LNCaP clone FGC (cell line): ENCODE data around the gene MYEF2.

Source experiments
- DNase-seq: peaks from one replicate; pipeline ENCODE4 v3.0.0-alpha.2; 2011; ENCODE audit warnings: low read depth
- H3K4me3 ChIP-seq: 2 replicates; pipeline ENCODE4 v1.5.1; 2011; ENCODE audit warnings: mild to moderate bottlenecking, low read depth, low read length, control low read depth
- TF ChIP-seq, protein P1 (sequence below): IDR thresholded peaks from 2 replicates; pipeline ENCODE4 v1.5.1; 2012; ENCODE audit warnings: mild to moderate bottlenecking; ENCODE audit not compliant: control insufficient read depth, insufficient read depth; ENCODE audit errors: extremely low read depth

Gene MYEF2

DNA sequence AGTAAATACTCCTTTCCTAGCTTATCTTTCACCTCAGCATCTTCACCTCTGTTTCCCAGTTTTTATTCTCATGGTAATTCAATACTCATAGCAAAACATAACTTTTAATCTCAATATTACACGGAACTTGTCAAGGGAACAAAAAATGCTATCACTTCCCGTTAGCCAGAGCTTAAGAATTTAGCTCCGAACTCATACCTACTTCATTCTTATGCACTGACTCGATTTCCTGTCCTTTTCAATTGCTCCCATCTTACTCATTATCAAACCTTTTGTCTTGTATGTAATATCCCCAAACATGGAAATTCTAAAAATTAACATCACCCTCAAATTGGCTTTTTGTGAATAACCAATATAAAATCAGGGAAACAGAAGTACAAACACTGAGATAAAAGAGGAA lies 28.2 kb downstream of the MYEF2 start:
- TF ChIP-seq, protein P1, sequence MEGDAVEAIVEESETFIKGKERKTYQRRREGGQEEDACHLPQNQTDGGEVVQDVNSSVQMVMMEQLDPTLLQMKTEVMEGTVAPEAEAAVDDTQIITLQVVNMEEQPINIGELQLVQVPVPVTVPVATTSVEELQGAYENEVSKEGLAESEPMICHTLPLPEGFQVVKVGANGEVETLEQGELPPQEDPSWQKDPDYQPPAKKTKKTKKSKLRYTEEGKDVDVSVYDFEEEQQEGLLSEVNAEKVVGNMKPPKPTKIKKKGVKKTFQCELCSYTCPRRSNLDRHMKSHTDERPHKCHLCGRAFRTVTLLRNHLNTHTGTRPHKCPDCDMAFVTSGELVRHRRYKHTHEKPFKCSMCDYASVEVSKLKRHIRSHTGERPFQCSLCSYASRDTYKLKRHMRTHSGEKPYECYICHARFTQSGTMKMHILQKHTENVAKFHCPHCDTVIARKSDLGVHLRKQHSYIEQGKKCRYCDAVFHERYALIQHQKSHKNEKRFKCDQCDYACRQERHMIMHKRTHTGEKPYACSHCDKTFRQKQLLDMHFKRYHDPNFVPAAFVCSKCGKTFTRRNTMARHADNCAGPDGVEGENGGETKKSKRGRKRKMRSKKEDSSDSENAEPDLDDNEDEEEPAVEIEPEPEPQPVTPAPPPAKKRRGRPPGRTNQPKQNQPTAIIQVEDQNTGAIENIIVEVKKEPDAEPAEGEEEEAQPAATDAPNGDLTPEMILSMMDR, result no peak
- H3K4me3 ChIP-seq, result no peak overlapping the region
- DNase-seq, result no peak

DNA sequence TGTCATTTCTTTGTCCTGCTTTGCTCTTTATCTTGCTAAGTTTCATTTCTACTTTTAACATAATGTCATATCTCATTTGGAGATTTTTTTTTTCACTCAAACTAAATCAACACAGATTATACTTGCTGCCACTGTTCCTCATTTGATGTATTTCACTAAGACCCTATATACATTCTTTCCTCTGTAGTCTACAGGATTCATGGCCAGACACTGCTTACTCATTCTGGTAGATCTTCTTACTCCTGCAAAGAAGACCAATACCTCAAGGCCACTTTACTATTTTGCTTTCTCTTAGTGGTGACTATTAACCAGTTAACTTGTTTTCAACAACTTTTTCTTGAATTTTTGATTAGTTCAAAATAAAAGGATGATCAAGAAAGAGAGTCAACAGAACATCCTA lies 30.7 kb downstream of the MYEF2 start:
- no peak overlapping the region for H3K4me3 ChIP-seq
- no peak for DNase-seq
- TF ChIP-seq, protein P1, result no peak

DNA sequence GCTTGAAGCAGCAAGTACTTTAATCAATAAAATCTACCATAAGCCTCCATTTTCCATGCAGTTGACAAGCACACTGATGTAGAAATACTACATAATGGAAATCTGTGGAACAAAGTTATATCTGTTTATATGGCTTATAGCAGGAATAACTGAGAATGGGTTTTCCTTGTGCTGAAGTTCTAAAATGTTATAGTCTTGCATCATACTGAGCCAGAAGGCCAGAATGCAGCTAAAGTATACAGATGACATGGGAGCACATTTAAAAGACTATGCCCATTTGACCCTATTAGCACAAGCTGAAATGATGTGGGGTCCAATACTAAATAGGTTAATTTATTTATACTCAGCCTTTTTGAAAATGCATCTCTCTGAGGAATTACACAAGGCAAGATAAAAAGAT lies 32.2 kb downstream of the MYEF2 start:
- H3K4me3 ChIP-seq, result no peak overlapping the region
- DNase-seq, result no peak
- TF ChIP-seq, protein P1, result no peak

DNA sequence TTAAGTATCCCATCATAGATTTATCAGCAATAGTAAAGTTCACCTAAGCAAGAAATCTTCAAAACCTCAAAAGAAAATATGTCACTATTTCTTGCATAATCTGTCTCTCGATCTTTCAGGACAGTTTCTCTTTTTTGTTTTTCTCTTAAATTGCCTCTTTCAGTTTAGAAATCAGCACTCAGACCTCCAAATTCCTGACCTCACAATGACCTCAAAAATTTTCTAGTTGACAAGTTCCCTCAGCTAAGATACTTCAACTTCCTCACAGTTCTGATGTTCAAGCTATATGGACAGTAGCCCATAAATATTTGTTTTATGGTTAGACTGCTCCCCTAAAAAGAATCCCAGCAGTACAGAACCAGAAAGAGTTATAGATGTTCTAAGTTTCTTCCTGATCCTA lies 33.2 kb downstream of the MYEF2 start:
- TF ChIP-seq, protein P1, result no peak
- no peak for DNase-seq
- H3K4me3 ChIP-seq, result no peak overlapping the region

DNA sequence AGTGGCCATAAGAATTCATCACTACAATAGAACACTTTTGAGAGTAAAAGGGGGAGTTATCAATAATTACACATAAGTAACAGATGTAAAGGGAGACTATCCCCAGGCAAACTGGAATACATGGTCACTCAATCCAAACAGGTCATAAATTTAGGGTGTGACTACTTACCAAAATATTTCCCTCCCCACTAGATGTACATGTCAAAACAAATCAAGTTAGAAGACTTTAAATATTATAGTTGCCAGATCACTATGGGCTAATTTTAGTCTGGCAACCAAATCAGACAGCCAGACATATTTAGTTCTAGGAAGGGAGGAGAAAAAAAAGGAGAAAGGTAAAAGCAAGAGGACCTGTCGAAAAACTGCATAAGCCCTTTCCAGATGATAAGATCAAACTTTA lies 34.2 kb downstream of the MYEF2 start:
- DNase-seq, result no peak
- TF ChIP-seq, protein P1, result no peak
- no peak overlapping the region for H3K4me3 ChIP-seq

DNA sequence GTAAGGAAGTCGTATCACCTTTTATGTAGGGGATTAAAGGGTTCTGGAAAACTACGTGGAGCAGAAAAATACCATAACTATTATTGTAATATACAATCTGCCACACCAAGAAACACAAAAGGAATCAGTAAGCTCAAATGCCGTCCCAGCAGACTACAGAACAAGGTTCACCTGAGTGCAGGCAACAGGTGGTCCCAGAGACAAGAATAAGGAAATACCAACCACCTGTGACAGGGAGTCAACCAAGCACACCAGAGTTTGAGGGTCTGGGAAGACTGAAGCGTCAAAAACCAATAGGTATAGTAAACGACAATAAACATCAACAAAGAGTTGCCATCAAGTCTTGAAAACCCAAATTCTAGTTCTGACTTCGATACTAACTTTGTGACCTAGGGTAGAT lies 45.2 kb downstream of the MYEF2 start:
- TF ChIP-seq, protein P1, result no peak
- no peak overlapping the region for H3K4me3 ChIP-seq
- no peak for DNase-seq

DNA sequence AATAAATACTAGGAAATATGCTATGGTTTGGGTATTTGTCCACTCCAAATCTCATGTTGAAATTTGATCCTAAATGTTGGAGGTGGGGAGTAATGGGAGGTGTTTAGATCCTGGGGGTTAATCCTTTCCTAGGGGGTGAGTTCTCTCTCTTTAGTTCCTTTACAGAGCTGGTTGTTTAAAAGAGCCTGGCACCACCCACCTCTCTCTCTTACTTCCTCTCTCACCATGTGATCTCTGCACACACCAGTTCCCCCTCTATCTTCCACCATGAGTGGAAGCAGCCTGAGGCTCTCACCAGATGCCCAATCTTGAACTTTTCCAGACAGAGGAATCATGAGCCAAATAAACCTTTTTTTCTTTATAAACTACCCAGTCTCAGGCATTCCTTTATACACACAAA lies 46.8 kb downstream of the MYEF2 start:
- no peak for DNase-seq
- TF ChIP-seq, protein P1, result no peak
- H3K4me3 ChIP-seq, result no peak overlapping the region
